ENCODE data around the gene KCNK18. TPM values are rescaled to one million over a fixed set of nuclear protein-coding genes. Genes with fewer than 3 reads are reported as not detected.

The KCNK18 gene
- total RNA-seq, 1 donor from 2014 or later: not detected

DNA sequence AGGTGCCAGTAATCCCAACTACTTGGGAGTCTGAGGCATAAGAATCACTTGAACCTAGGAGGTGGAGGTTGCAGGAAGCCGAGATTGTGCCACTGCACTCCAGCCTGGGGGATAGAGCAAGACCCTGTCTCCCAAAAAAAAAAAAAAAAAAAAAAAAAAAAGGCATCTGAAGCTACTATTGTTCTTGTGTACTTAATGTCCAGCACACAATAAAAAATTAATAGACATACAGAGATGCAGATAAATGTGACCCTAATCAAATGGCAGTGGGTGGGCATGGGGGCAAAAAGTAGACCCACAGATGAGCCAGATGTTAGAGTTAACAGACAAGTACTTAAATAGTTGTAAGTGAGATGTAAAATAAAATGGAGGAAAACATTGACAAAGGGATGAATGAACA, 7.7 kb upstream of the KCNK18 start:
- no peak for DNase-seq
- Mint-ChIP-seq H3K27ac (ENCODE audit: unreplicated experiment) (no peak overlapping the region), H3K27me3 (ENCODE audit: unreplicated experiment) (no peaks in the 10 kb centered on the region), H3K9me3 (ENCODE audit: unreplicated experiment) (no peaks in the 10 kb centered on the region), H3K36me3 (ENCODE audit: unreplicated experiment) (peaks cover 4% of the 10 kb centered on the region), H3K4me1 (ENCODE audit: low read depth, unreplicated experiment) (no peaks in the 10 kb centered on the region), H3K4me3 (ENCODE audit: unreplicated experiment) (no peak overlapping the region)
- TF ChIP-seq, protein P1, sequence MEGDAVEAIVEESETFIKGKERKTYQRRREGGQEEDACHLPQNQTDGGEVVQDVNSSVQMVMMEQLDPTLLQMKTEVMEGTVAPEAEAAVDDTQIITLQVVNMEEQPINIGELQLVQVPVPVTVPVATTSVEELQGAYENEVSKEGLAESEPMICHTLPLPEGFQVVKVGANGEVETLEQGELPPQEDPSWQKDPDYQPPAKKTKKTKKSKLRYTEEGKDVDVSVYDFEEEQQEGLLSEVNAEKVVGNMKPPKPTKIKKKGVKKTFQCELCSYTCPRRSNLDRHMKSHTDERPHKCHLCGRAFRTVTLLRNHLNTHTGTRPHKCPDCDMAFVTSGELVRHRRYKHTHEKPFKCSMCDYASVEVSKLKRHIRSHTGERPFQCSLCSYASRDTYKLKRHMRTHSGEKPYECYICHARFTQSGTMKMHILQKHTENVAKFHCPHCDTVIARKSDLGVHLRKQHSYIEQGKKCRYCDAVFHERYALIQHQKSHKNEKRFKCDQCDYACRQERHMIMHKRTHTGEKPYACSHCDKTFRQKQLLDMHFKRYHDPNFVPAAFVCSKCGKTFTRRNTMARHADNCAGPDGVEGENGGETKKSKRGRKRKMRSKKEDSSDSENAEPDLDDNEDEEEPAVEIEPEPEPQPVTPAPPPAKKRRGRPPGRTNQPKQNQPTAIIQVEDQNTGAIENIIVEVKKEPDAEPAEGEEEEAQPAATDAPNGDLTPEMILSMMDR (IDR thresholded peaks at IDR 0.05; ENCODE audit: partially characterized antibody, unreplicated experiment): no peak

DNA sequence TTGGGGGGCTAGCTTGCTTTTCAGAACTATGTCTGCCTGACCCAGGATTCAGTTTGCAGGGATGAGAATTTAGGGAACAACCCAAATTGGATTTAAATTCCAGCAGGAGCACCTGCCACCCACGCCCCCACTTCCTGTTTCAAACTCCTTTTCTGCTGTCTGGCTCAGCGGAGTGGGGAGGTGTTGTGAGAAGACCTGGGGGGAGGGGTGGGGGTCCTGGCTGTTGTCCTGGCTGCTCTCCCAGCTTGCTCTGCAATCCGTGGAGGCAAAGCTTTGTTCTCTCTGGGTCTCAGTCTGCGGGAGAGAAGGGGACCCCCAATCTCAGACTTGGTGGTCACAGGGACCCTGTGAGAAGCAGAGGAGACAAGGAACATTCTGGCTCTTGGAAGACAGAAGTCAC, 799 bp downstream of the KCNK18 start:
- H3K4me3 Mint-ChIP-seq (ENCODE audit: unreplicated experiment): no peak overlapping the region
- H3K9me3 Mint-ChIP-seq (ENCODE audit: unreplicated experiment): peaks cover 2% of the 10 kb centered on the region
- no peak overlapping the region for H3K27ac Mint-ChIP-seq (ENCODE audit: unreplicated experiment)
- TF ChIP-seq, protein P1 (IDR thresholded peaks at IDR 0.05; ENCODE audit: partially characterized antibody, unreplicated experiment): no peak
- H3K27me3 Mint-ChIP-seq (ENCODE audit: unreplicated experiment): peaks cover 4% of the 10 kb centered on the region
- no peak for DNase-seq
- H3K36me3 Mint-ChIP-seq (ENCODE audit: unreplicated experiment): no peaks in the 10 kb centered on the region
- H3K4me1 Mint-ChIP-seq (ENCODE audit: low read depth, unreplicated experiment): no peaks in the 10 kb centered on the region

DNA sequence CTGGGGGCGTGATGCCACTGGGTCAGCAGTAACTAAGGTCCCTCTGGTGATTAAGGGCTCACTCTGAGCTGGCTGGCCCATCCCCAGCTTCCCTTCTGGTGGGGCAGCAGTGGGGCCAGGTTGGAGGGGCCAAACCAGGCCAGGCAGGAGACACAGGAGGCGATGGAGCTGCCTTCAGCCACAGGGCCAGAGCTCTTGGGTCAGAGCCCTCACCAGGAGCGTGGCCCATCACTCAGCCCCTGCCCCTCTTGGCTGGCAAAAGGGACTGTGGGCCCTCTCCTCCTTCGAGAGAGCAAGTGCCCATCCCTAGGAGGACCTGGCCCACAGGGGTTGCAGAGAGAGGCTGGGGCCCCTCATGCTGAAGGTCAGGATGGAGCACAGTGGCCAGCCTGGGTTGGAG, 4.5 kb downstream of the KCNK18 start:
- H3K4me3 Mint-ChIP-seq (ENCODE audit: unreplicated experiment): no peak overlapping the region
- H3K36me3 Mint-ChIP-seq (ENCODE audit: unreplicated experiment): no peaks in the 10 kb centered on the region
- H3K4me1 Mint-ChIP-seq (ENCODE audit: low read depth, unreplicated experiment): no peaks in the 10 kb centered on the region
- H3K27me3 Mint-ChIP-seq (ENCODE audit: unreplicated experiment): no peaks in the 10 kb centered on the region
- H3K27ac Mint-ChIP-seq (ENCODE audit: unreplicated experiment): no peak overlapping the region
- no peak for DNase-seq
- no peaks in the 10 kb centered on the region for H3K9me3 Mint-ChIP-seq (ENCODE audit: unreplicated experiment)
- TF ChIP-seq, protein P1 (IDR thresholded peaks at IDR 0.05; ENCODE audit: partially characterized antibody, unreplicated experiment): no peak

DNA sequence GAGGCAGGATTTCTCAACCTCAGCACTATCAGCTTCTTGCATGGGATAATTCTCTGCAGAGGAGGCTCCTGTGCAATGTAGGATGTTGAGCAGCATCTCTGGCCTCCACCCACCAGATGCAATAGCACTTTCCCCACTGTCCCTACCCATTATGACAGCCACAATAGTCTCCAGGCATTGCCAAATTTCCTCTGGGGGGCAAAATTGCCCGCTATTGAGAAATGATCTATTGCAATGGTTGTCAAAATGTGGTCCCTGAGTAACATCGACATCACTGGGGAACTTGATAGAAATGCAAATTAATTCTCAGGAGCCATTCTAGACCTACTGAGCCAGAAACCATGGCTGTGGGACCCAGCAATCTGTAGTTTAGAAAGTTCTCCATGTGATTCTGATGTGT, 7.0 kb downstream of the KCNK18 start:
- H3K4me1 Mint-ChIP-seq (ENCODE audit: low read depth, unreplicated experiment): no peaks in the 10 kb centered on the region
- no peak for DNase-seq
- TF ChIP-seq, protein P1 (IDR thresholded peaks at IDR 0.05; ENCODE audit: partially characterized antibody, unreplicated experiment): no peak
- H3K9me3 Mint-ChIP-seq (ENCODE audit: unreplicated experiment): no peaks in the 10 kb centered on the region
- peaks cover 5% of the 10 kb centered on the region for H3K36me3 Mint-ChIP-seq (ENCODE audit: unreplicated experiment)
- no peaks in the 10 kb centered on the region for H3K27me3 Mint-ChIP-seq (ENCODE audit: unreplicated experiment)
- no peak overlapping the region for H3K4me3 Mint-ChIP-seq (ENCODE audit: unreplicated experiment)
- H3K27ac Mint-ChIP-seq (ENCODE audit: unreplicated experiment): no peak overlapping the region

DNA sequence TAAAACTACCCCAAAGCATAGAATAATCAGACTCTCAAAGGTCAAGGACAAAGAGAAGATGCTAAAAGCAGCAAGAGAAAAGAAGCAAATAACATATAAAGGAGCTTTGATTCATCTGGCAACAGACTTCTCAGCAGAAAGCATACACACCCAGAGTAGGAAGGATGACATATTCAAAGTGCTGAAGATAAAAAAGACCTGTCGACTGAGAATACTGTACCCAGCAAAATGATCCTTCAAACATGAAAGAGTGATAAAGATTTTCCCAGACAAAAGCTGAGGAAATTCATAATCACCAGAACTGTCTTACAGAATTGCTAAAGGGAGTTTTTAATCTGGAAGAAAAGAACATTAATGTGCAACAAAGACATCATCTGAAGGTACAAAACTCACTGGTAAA, 14.9 kb downstream of the KCNK18 start:
- H3K9me3 Mint-ChIP-seq (ENCODE audit: unreplicated experiment): peaks cover 2% of the 10 kb centered on the region
- no peak for DNase-seq
- TF ChIP-seq, protein P1 (IDR thresholded peaks at IDR 0.05; ENCODE audit: partially characterized antibody, unreplicated experiment): no peak
- no peak overlapping the region for H3K4me3 Mint-ChIP-seq (ENCODE audit: unreplicated experiment)
- H3K4me1 Mint-ChIP-seq (ENCODE audit: low read depth, unreplicated experiment): no peaks in the 10 kb centered on the region
- H3K27ac Mint-ChIP-seq (ENCODE audit: unreplicated experiment): no peak overlapping the region
- peaks cover 21% of the 10 kb centered on the region for H3K36me3 Mint-ChIP-seq (ENCODE audit: unreplicated experiment)
- H3K27me3 Mint-ChIP-seq (ENCODE audit: unreplicated experiment): peaks cover 6% of the 10 kb centered on the region

Data from glutamatergic neuron (in vitro differentiated cells).